ENCODE measurements around the gene NBEA.
"Not testable (repeated sequence)": the region's sequence is repeated elsewhere in the genome, so short reads cannot be mapped to it uniquely, and the experiment has no call there.

NBEA gene

DNA sequence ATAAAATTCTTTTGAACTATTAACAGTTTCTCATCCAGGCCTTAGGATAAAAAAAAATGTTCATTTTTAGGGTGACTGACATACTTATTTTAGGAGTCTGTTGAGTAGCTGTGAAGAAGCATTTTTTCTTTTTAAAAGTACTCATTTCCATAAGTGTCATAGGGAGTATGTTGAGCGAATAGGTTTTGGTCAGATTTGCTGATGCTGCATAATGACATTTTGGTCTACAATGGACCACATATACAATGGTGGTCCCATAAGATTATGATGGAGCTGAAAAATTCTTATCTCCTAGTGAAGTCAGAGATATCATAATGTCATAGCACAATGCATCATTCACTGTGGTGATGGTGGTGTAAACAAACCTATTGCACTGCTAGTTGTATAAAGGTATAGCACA lies 17.4 kb downstream of the NBEA start:
- TF ChIP-seq, protein P1, sequence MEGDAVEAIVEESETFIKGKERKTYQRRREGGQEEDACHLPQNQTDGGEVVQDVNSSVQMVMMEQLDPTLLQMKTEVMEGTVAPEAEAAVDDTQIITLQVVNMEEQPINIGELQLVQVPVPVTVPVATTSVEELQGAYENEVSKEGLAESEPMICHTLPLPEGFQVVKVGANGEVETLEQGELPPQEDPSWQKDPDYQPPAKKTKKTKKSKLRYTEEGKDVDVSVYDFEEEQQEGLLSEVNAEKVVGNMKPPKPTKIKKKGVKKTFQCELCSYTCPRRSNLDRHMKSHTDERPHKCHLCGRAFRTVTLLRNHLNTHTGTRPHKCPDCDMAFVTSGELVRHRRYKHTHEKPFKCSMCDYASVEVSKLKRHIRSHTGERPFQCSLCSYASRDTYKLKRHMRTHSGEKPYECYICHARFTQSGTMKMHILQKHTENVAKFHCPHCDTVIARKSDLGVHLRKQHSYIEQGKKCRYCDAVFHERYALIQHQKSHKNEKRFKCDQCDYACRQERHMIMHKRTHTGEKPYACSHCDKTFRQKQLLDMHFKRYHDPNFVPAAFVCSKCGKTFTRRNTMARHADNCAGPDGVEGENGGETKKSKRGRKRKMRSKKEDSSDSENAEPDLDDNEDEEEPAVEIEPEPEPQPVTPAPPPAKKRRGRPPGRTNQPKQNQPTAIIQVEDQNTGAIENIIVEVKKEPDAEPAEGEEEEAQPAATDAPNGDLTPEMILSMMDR (conservative IDR thresholded peaks at IDR 0.05; ENCODE audit: low read length), result no peak
- no peak for DNase-seq (ENCODE audit: low read depth)
- no peak overlapping the region for H3K4me3 ChIP-seq (ENCODE audit: low read length)

DNA sequence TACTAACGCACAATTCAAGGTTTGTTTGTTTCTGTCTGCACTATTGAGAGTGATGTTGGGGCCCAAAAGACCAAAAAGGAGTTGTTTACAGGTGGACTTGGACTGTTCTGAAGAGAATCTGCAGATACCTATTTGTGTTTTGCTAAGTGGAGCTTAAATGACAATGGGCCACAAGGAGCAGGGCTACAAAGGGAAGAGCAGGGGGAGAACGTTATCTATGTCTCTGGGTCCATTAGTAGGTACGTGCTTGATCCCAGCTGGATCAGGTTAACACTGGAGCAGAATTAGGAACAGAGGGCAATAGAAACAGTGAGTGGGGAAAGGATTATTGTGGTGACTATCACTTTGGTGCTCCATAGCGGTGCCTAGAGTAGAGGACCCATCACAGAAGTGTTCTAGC lies 22.5 kb downstream of the NBEA start:
- TF ChIP-seq, protein P1 (conservative IDR thresholded peaks at IDR 0.05; ENCODE audit: low read length), result no peak
- no peak overlapping the region for H3K4me3 ChIP-seq (ENCODE audit: low read length)
- DNase-seq (ENCODE audit: low read depth), result no peak

DNA sequence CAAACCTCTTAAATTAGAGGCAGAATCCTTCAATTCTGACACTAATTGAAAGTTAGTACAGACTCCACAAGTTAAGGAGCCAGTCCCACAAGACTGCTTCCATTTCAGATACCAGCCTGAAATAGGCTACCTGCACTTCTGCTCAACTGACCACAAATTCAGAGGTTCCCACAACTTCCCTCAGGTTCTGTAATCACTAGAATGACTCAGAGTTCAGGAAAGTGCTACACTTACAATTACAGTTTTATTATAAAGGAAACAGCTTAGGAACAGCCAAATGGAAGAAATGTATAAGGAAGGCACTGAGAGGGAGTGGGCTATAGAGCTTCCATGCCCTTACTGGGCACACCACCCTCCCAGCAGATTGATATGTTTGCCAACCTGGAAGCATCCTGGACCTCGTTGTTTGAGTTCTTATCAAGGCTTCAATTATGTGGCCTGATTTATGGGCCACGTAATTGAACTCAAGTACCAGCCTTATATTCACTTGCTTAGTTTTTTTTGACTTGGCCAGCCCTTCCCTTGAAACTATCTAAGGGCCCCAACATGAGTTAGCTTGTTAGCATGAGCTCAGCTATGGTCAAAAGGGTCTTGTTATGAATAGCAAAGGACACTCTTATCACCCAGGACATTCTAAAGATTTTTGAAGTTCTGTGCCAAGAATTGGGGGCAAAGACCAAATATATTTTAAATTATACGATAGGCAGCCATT lies 25.9 kb downstream of the NBEA start:
- H3K4me3 ChIP-seq (ENCODE audit: low read length), result no peak overlapping the region
- no peak for DNase-seq (ENCODE audit: low read depth)
- TF ChIP-seq, protein P1 (conservative IDR thresholded peaks at IDR 0.05; ENCODE audit: low read length), result no peak

DNA sequence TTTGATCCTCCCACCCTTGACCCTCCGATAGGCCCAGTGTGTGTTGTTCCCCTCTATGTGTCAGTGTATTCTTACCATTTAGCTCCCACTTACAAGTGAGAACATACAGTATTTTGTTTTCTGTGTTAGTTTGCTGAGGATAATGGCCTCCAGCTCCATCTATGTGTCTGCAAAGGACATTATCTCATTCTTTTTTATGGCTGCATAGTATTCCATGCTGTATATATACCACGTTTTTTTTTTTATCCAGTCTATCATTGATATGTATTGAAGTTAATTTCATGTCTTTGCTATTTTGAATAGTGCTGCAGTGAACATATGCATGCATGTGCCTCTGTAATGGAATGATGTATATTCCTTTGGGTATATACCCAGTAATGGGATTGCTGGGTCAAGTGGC lies 27.5 kb downstream of the NBEA start:
- not testable (repeated sequence) for DNase-seq (ENCODE audit: low read depth); H3K4me3 ChIP-seq (ENCODE audit: low read length)

DNA sequence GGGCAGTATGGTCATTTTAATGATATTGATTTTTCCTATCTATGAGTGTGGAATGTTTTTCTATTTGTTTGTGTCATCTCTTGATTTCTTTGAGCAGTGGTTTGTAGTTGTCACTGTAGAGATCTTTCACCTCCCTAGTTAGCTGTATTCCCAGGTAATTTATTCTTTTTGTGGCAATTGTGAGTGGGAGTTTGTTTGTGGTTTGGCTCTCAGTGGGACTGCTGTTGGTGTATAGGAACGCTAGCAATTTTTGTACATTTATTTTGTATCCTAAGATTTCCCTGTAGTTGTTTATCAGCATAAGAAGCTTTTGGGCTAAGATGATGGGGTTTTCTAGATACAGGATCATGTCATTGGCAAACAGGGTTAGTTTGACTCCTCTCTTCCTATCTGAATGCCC lies 28.9 kb downstream of the NBEA start:
- no peak overlapping the region for H3K4me3 ChIP-seq (ENCODE audit: low read length)
- TF ChIP-seq, protein P1 (conservative IDR thresholded peaks at IDR 0.05; ENCODE audit: low read length), result no peak
- no peak for DNase-seq (ENCODE audit: low read depth)

DNA sequence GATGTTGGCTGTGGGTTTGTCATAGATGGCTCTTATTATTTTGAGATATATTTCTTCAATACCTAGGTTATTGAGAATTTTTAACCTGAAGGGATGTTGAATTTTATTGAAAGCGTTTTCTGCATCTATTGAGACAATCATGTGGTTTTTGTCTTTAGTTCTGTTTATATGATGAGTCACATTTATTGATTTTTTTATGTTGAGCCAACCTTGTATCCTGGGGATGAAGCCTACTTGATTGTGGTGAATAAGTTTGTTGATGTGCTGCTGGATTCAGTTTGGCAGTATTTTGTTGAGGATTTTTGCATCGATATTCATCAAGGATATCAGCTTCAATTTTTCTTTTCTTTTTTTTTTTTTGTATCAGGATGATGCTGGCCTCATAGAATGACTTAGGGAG lies 29.4 kb downstream of the NBEA start:
- no peak for DNase-seq (ENCODE audit: low read depth)
- TF ChIP-seq, protein P1 (conservative IDR thresholded peaks at IDR 0.05; ENCODE audit: low read length), result no peak
- H3K4me3 ChIP-seq (ENCODE audit: low read length), result no peak overlapping the region

DNA sequence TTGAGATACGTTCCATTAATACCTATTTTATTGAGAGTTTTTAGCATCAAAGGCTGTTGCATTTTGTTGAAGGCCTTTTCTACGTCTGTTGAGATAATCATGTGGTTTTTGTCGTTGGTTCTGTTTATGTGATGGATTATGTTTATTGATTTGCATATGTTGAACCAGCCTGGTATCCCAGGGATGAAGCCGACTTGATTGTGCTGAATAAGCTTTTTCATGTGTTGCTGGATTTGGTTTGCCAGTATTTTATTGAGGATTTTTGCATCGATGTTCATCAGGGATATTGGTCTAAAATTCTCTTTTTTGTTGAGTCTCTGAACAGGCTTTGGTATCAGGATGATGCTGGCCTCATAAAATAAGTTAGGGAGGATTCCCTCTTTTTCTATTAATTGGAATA lies 43.1 kb downstream of the NBEA start:
- DNase-seq (ENCODE audit: low read depth); H3K4me3 ChIP-seq (ENCODE audit: low read length): not testable (repeated sequence)

DNA sequence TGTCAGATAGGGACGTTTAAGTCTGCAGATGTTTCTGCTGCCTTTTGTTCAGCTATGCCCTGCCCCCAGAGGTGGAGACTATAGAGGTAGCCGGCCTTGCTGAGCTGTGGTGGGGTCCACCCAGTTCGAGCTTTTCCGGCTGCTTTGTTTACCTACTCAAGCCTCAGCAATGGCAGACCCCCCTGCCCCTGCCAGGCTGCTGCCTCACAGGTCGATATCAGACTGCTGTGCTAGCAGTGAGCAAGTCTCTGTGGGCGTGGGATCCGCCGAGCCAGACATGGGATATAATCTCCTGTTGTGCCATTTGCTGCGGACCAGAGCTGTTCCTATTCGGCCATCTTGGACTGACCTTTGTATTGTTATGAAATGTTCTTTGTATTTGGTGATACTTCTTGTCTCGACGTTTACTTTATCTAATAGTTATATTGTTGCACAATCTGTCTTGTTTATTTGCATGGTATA lies 46.3 kb downstream of the NBEA start:
- no peak overlapping the region for H3K4me3 ChIP-seq (ENCODE audit: low read length)
- no peak for DNase-seq (ENCODE audit: low read depth)
- TF ChIP-seq, protein P1 (conservative IDR thresholded peaks at IDR 0.05; ENCODE audit: low read length), result no peak
